Thyroid gland (tissue), 4 donors: ENCODE measurements around the gene CX3CL1. TPM values are rescaled to one million over a fixed set of nuclear protein-coding genes. Genes with fewer than 3 reads are reported as not detected.

ENCODE experiments used
- DNase-seq, 2 donors: peaks; one replicate each; pipeline ENCODE4 v3.0.0-alpha.2; 2019
- H3K27ac ChIP-seq, 3 donors: fragments of 200-600 bp; sonication (generic); 1 replicate in 2 of 3; 2 replicates in 1 of 3; pipeline ENCODE4 v1.5.1; 2016 to 2019; ENCODE audit warnings: mild to moderate bottlenecking in 1 of 3, moderate library complexity in 1 of 3
- H3K27me3 ChIP-seq: fragments of 200-600 bp; sonication (generic); one replicate; pipeline ENCODE4 v1.5.1; 2019
- H3K36me3 ChIP-seq, 2 donors: fragments of 200-600 bp; sonication (generic); one replicate each; pipeline ENCODE4 v1.5.1; 2016 to 2019
- H3K4me1 ChIP-seq, 2 donors: fragments of 200-600 bp; sonication (generic); one replicate each; pipeline ENCODE4 v1.5.1; 2017 to 2019
- H3K4me3 ChIP-seq, 3 donors: fragments of 200-600 bp; sonication (generic); replicated peaks in 1 of 3; 1 replicate in 2 of 3; 2 replicates in 1 of 3; pipeline ENCODE4 v1.5.1; 2016; ENCODE audit warnings: mild to moderate bottlenecking in 1 of 3
- H3K9me3 ChIP-seq: fragments of 200-600 bp; sonication (generic); one replicate; pipeline ENCODE4 v1.5.1; 2017
- POLR2A ChIP-seq, 2 donors: fragments of 450-650 bp; IDR thresholded peaks; one replicate each; pipeline ENCODE4 v1.6.1; 2017; ENCODE audit warnings: antibody characterized with exemption in 2 of 2, mild to moderate bottlenecking in 2 of 2, moderate library complexity in 1 of 2
- WGBS, 2 donors: methylation state at CpG; one replicate each; pipeline ENCODE4 v1.1.5; 2017; 5-methylcytosine and 5-hydroxymethylcytosine counted together
- intact Hi-C: fragments of 100-400 bp; cut with DNase I; formaldehyde crosslinking; loops from one replicate; pipeline ENCODE4 v1.15.1; 2023
- total RNA-seq, 4 donors: library from RNA; depleted of rRNA; stranded (reverse); fragments of >200 nt; gene quantifications; one replicate each; pipeline ENCODE4 v1.2.3, GENCODE V29; 2016
- TF ChIP-seq, protein P1 (sequence below), 6 experiments: fragments of 200-600 bp in 3 of 6; fragments of 450-650 bp in 3 of 6; sonication (generic) in 3 of 6; IDR thresholded peaks; one replicate each; pipeline ENCODE4 v1.5.1; 2016 to 2019; ENCODE audit warnings: antibody characterized with exemption in 6 of 6, mild to moderate bottlenecking in 2 of 6, inconsistent platforms in 1 of 6, moderate library complexity in 1 of 6

The CX3CL1 gene
- total RNA-seq, 4 donors from 2014 or later = 3.3 to 12.6 (median 10.9) TPM

DNA sequence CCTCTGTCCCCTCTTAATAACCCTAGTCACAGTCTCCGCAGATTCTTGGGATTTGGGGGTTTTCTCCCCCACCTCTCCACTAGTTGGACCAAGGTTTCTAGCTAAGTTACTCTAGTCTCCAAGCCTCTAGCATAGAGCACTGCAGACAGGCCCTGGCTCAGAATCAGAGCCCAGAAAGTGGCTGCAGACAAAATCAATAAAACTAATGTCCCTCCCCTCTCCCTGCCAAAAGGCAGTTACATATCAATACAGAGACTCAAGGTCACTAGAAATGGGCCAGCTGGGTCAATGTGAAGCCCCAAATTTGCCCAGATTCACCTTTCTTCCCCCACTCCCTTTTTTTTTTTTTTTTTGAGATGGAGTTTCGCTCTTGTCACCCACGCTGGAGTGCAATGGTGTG is 8.1 kb upstream of the CX3CL1 start:
- no peaks in the 10 kb centered on the region for H3K36me3 ChIP-seq
- intact Hi-C loops = no loop called here
- WGBS, 2 donors = 95% methylated on average over 3 of the region's 3 CpGs

DNA sequence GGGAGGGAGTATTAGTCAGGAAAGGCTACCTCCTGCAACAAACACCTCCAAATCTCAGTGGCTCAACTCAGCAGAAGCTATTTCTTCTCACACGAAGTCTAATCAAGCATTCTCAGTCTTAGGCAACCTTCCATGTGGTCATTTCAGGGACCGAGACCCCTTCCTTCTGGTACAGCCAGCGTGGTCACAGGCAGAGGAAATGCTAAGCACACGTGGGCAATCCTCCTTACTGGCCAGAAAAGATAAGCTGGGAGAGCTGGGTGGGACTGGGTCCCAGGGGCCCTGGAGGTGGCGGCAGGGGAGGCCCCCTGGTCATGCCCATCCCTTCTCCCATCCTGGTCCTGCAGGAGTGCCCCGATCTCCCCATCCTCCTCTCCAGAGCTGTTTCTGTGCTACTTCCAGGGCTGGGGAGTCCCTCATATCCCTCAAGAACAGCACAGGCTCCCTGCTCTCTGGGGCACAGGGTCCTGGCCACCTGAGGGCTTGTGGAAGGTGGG is 5.7 kb upstream of the CX3CL1 start:
- Histone ChIP-seq H3K9me3 (no peaks in the 10 kb centered on the region), H3K4me1 (peaks cover 0 to 11% of the 10 kb centered on the region in 2 donors), H3K36me3 (no peaks in the 10 kb centered on the region), H3K27ac (no peak overlapping the region), H3K27me3 (no peaks in the 10 kb centered on the region), H3K4me3 (no peak overlapping the region)
- intact Hi-C loops = no loop called here
- DNase-seq = no peak
- TF ChIP-seq POLR2A (IDR thresholded peaks at IDR 0.05) = no peak
- TF ChIP-seq, protein P1, sequence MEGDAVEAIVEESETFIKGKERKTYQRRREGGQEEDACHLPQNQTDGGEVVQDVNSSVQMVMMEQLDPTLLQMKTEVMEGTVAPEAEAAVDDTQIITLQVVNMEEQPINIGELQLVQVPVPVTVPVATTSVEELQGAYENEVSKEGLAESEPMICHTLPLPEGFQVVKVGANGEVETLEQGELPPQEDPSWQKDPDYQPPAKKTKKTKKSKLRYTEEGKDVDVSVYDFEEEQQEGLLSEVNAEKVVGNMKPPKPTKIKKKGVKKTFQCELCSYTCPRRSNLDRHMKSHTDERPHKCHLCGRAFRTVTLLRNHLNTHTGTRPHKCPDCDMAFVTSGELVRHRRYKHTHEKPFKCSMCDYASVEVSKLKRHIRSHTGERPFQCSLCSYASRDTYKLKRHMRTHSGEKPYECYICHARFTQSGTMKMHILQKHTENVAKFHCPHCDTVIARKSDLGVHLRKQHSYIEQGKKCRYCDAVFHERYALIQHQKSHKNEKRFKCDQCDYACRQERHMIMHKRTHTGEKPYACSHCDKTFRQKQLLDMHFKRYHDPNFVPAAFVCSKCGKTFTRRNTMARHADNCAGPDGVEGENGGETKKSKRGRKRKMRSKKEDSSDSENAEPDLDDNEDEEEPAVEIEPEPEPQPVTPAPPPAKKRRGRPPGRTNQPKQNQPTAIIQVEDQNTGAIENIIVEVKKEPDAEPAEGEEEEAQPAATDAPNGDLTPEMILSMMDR (IDR thresholded peaks at IDR 0.05) = no peak
- 33 to 71% methylated on average over 5 to 6 of the region's 6 CpGs for WGBS, 2 donors

More for the DNA sequence above, 8.1 kb upstream of the CX3CL1 start:
- H3K27ac ChIP-seq = no peak overlapping the region
- H3K27me3 ChIP-seq = no peaks in the 10 kb centered on the region
- H3K9me3 ChIP-seq = no peaks in the 10 kb centered on the region
- no peak for DNase-seq
- no peak for TF ChIP-seq POLR2A (IDR thresholded peaks at IDR 0.05)
- TF ChIP-seq, protein P1 (IDR thresholded peaks at IDR 0.05) = no peak
- H3K4me1 ChIP-seq = peaks cover 0 to 16% of the 10 kb centered on the region in 2 donors
- H3K4me3 ChIP-seq = no peak overlapping the region

DNA sequence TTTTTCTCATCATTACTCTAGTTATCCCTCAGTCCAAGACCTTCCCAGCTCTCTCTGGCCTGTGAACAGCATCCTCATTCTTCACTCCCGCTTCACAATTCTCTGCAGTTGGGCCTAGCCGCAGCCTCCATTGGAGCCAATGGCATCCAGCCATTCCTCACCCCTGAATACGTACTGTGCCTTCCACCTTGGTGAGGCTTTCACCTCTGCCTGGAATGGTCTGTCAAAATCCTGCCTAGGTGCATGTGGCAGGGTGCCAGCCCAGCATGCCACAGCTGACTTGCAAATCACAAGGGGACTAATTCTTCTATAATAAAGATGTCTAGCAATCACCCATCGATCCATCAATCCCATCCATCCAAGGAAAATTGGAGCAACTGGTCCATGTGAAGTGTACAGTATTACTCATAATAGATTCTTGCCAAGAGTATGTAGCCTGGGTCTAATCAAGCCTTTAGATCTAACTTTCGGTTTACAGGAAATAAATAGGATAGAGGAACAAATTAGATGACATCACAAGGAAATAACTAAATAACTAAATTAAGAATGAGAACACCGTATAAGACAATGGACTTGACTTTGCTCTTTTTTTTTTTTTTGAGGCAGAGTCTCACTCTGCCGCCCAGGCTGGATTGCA is 5.1 kb upstream of the CX3CL1 start:
- Histone ChIP-seq H3K9me3 (no peaks in the 10 kb centered on the region), H3K36me3 (no peaks in the 10 kb centered on the region), H3K27me3 (no peaks in the 10 kb centered on the region), H3K4me3 (no peak overlapping the region), H3K27ac (no peak overlapping the region), H3K4me1 (peaks cover 0 to 15% of the 10 kb centered on the region in 2 donors)
- DNase-seq = peak in 1 of 2 donors; percentile 40
- TF ChIP-seq, protein P1 (IDR thresholded peaks at IDR 0.05) = no peak
- no peak for TF ChIP-seq POLR2A (IDR thresholded peaks at IDR 0.05)
- 70 to 80% methylated on average over 7 of the region's 7 CpGs for WGBS, 2 donors
- intact Hi-C loops = no loop called here

- Histone ChIP-seq H3K36me3 (no peaks in the 10 kb centered on the region), H3K4me3 (peak overlapping the region in 1 of 3 donors; percentile 44), H3K27me3 (no peaks in the 10 kb centered on the region), H3K4me1 (peaks cover 5 to 46% of the 10 kb centered on the region in 2 donors), H3K9me3 (no peaks in the 10 kb centered on the region), H3K27ac (peak overlapping the region in 2 of 3 donors; percentile 62 to 91)
- WGBS, 2 donors = 71 to 88% methylated on average over 7 to 12 of the region's 15 CpGs
- no peak for TF ChIP-seq POLR2A (IDR thresholded peaks at IDR 0.05)
- TF ChIP-seq, protein P1 (IDR thresholded peaks at IDR 0.05) = no peak
- no peak for DNase-seq
- intact Hi-C loops = no loop called here
Observed at GRCh38 chr16:57371494-57372371, 557 bp upstream of the CX3CL1 start.
